ENCODE results near the gene BCKDHB.
"Not testable (repeated sequence)": the region's sequence is repeated elsewhere in the genome, so short reads cannot be mapped to it uniquely, and the experiment has no call there.

The BCKDHB gene

GRCh38 chr6:80259118-80259517 lies 152.6 kb downstream of the BCKDHB start:
- H3K9me3 Mint-ChIP-seq: no peaks in the 10 kb centered on the region
- no peak overlapping the region for H3K4me3 Mint-ChIP-seq
- DNase-seq (no peak), ATAC-seq (replicated peaks) (no peak)
- H3K36me3 Mint-ChIP-seq (ENCODE audit: insufficient read depth): no peaks in the 10 kb centered on the region
- peaks cover 0 to 2% of the 10 kb centered on the region in 2 donors for H3K4me1 Mint-ChIP-seq (ENCODE audit: low read depth in 2 of 2)
- H3K27ac Mint-ChIP-seq: no peak overlapping the region
- no peaks in the 10 kb centered on the region for H3K27me3 Mint-ChIP-seq

GRCh38 chr6:80263585-80263984 lies 157.1 kb downstream of the BCKDHB start:
- no peak for DNase-seq
- no peaks in the 10 kb centered on the region for H3K27me3 Mint-ChIP-seq
- no peaks in the 10 kb centered on the region for H3K9me3 Mint-ChIP-seq
- H3K36me3 Mint-ChIP-seq (ENCODE audit: insufficient read depth): no peaks in the 10 kb centered on the region
- no peak for ATAC-seq (replicated peaks)
- H3K4me1 Mint-ChIP-seq (ENCODE audit: low read depth in 2 of 2): no peaks in the 10 kb centered on the region
- H3K27ac Mint-ChIP-seq: no peak overlapping the region
- no peak overlapping the region for H3K4me3 Mint-ChIP-seq

GRCh38 chr6:80268865-80269730 lies 162.6 kb downstream of the BCKDHB start:
- Mint-ChIP-seq H3K4me1 (ENCODE audit: low read depth in 2 of 2) (no peaks in the 10 kb centered on the region), H3K4me3 (no peak overlapping the region), H3K36me3 (ENCODE audit: insufficient read depth) (no peaks in the 10 kb centered on the region), H3K27me3 (no peaks in the 10 kb centered on the region), H3K27ac (no peak overlapping the region), H3K9me3 (no peaks in the 10 kb centered on the region)
- no peak for DNase-seq
- no peak for ATAC-seq (replicated peaks)

- no peaks in the 10 kb centered on the region for H3K36me3 Mint-ChIP-seq (ENCODE audit: insufficient read depth)
- H3K4me3 Mint-ChIP-seq: no peak overlapping the region
- H3K9me3 Mint-ChIP-seq: no peaks in the 10 kb centered on the region
- no peaks in the 10 kb centered on the region for H3K4me1 Mint-ChIP-seq (ENCODE audit: low read depth in 2 of 2)
- DNase-seq (no peak), ATAC-seq (replicated peaks) (no peak)
- H3K27ac Mint-ChIP-seq: no peak overlapping the region
- no peaks in the 10 kb centered on the region for H3K27me3 Mint-ChIP-seq
These were observed 164.6 kb downstream of the BCKDHB start for GRCh38 chr6:80271074-80271473.

- H3K4me3 Mint-ChIP-seq: no peak overlapping the region
- H3K4me1 Mint-ChIP-seq (ENCODE audit: low read depth in 2 of 2): no peaks in the 10 kb centered on the region
- no peak overlapping the region for H3K27ac Mint-ChIP-seq
- H3K36me3 Mint-ChIP-seq (ENCODE audit: insufficient read depth): no peaks in the 10 kb centered on the region
- no peaks in the 10 kb centered on the region for H3K9me3 Mint-ChIP-seq
- DNase-seq (no peak), ATAC-seq (replicated peaks) (no peak)
- H3K27me3 Mint-ChIP-seq: no peaks in the 10 kb centered on the region
These were observed 166.5 kb downstream of the BCKDHB start for GRCh38 chr6:80272988-80273387.

- H3K36me3 Mint-ChIP-seq (ENCODE audit: insufficient read depth): no peaks in the 10 kb centered on the region
- no peak for DNase-seq
These were observed 170.4 kb downstream of the BCKDHB start for GRCh38 chr6:80276861-80277260.

GRCh38 chr6:80277501-80277900 lies 171.0 kb downstream of the BCKDHB start:
- Mint-ChIP-seq H3K27ac (no peak overlapping the region), H3K36me3 (ENCODE audit: insufficient read depth) (no peaks in the 10 kb centered on the region), H3K4me1 (ENCODE audit: low read depth in 2 of 2) (peaks cover 0 to 1% of the 10 kb centered on the region in 2 donors), H3K27me3 (no peaks in the 10 kb centered on the region), H3K9me3 (no peaks in the 10 kb centered on the region), H3K4me3 (no peak overlapping the region)
- no peak for ATAC-seq (replicated peaks)
- DNase-seq: no peak

More at GRCh38 chr6:80276861-80277260, 170.4 kb downstream of the BCKDHB start:
- no peaks in the 10 kb centered on the region for H3K27me3 Mint-ChIP-seq
- peaks cover 0 to 1% of the 10 kb centered on the region in 2 donors for H3K4me1 Mint-ChIP-seq (ENCODE audit: low read depth in 2 of 2)
- no peak overlapping the region for H3K4me3 Mint-ChIP-seq
- no peaks in the 10 kb centered on the region for H3K9me3 Mint-ChIP-seq
- ATAC-seq (replicated peaks): no peak
- H3K27ac Mint-ChIP-seq: no peak overlapping the region

GRCh38 chr6:80280262-80281010 lies 174.0 kb downstream of the BCKDHB start:
- no peak overlapping the region for H3K27ac Mint-ChIP-seq
- H3K9me3 Mint-ChIP-seq: no peaks in the 10 kb centered on the region
- no peaks in the 10 kb centered on the region for H3K27me3 Mint-ChIP-seq
- H3K36me3 Mint-ChIP-seq (ENCODE audit: insufficient read depth): no peaks in the 10 kb centered on the region
- ATAC-seq (replicated peaks) (no peak), DNase-seq (no peak)
- no peak overlapping the region for H3K4me3 Mint-ChIP-seq
- H3K4me1 Mint-ChIP-seq (ENCODE audit: low read depth in 2 of 2): peaks cover 0 to 1% of the 10 kb centered on the region in 2 donors

- peaks cover 0 to 1% of the 10 kb centered on the region in 2 donors for H3K4me1 Mint-ChIP-seq (ENCODE audit: low read depth in 2 of 2)
- no peaks in the 10 kb centered on the region for H3K27me3 Mint-ChIP-seq
- no peaks in the 10 kb centered on the region for H3K9me3 Mint-ChIP-seq
- H3K4me3 Mint-ChIP-seq: no peak overlapping the region
- ATAC-seq (replicated peaks) (no peak), DNase-seq (no peak)
- no peak overlapping the region for H3K27ac Mint-ChIP-seq
- H3K36me3 Mint-ChIP-seq (ENCODE audit: insufficient read depth): peaks cover 3% of the 10 kb centered on the region
These were observed 176.6 kb downstream of the BCKDHB start for GRCh38 chr6:80282913-80283554.

GRCh38 chr6:80287112-80287511 lies 180.6 kb downstream of the BCKDHB start:
- Mint-ChIP-seq H3K9me3 (peaks cover 0 to under 1% of the 10 kb centered on the region in 2 donors), H3K4me3 (no peak overlapping the region), H3K4me1 (ENCODE audit: low read depth in 2 of 2) (no peaks in the 10 kb centered on the region), H3K36me3 (ENCODE audit: insufficient read depth) (peaks cover 3% of the 10 kb centered on the region), H3K27ac (no peak overlapping the region), H3K27me3 (no peaks in the 10 kb centered on the region)
- DNase-seq (no peak), ATAC-seq (replicated peaks) (no peak)

GRCh38 chr6:80287607-80288006 lies 181.1 kb downstream of the BCKDHB start:
- H3K9me3 Mint-ChIP-seq: peaks cover 0 to 5% of the 10 kb centered on the region in 2 donors
- H3K27me3 Mint-ChIP-seq: no peaks in the 10 kb centered on the region
- DNase-seq (no peak), ATAC-seq (replicated peaks) (no peak)
- H3K27ac Mint-ChIP-seq: no peak overlapping the region
- H3K36me3 Mint-ChIP-seq (ENCODE audit: insufficient read depth): peaks cover 3% of the 10 kb centered on the region
- no peaks in the 10 kb centered on the region for H3K4me1 Mint-ChIP-seq (ENCODE audit: low read depth in 2 of 2)
- H3K4me3 Mint-ChIP-seq: no peak overlapping the region

- H3K27ac Mint-ChIP-seq: no peak overlapping the region
- H3K4me1 Mint-ChIP-seq (ENCODE audit: low read depth in 2 of 2): no peaks in the 10 kb centered on the region
- H3K27me3 Mint-ChIP-seq: no peaks in the 10 kb centered on the region
- peaks cover 9 to 10% of the 10 kb centered on the region in 2 donors for H3K9me3 Mint-ChIP-seq
- no peak overlapping the region for H3K4me3 Mint-ChIP-seq
- no peak for DNase-seq
- H3K36me3 Mint-ChIP-seq (ENCODE audit: insufficient read depth): peaks cover 3% of the 10 kb centered on the region
- ATAC-seq (replicated peaks): no peak
These were observed 183.3 kb downstream of the BCKDHB start for GRCh38 chr6:80289727-80290126.

- not testable (repeated sequence) for H3K36me3 Mint-ChIP-seq (ENCODE audit: insufficient read depth); ATAC-seq (replicated peaks); H3K27me3 Mint-ChIP-seq; DNase-seq; H3K4me1 Mint-ChIP-seq (ENCODE audit: low read depth in 2 of 2); H3K27ac Mint-ChIP-seq; H3K4me3 Mint-ChIP-seq
- H3K9me3 Mint-ChIP-seq: peaks cover 14 to 16% of the 10 kb centered on the region in 2 donors
These were observed 188.1 kb downstream of the BCKDHB start for GRCh38 chr6:80294531-80294930.

Data from effector memory CD8-positive, alpha-beta T cell (primary cell).